Panc1 (cell line): ENCODE data around the gene DPM1.

Experiments
- CTCF ChIP-seq: fragments of 450-650 bp; IDR thresholded peaks from 2 replicates; pipeline ENCODE4 v1.5.1; 2017; ENCODE audit warnings: mild to moderate bottlenecking
- POLR2AphosphoS5 ChIP-seq: IDR thresholded peaks from 2 replicates; pipeline ENCODE4 v1.6.1; 2012; ENCODE audit warnings: mild to moderate bottlenecking, low read depth, low read length, moderate library complexity
- REST ChIP-seq, 2 experiments: IDR thresholded peaks; 2 replicates each; pipeline ENCODE4 v1.6.1; 2011 to 2012; ENCODE audit warnings: low read depth in 2 of 2, control low read depth in 1 of 2, low read length in 1 of 2, mild to moderate bottlenecking in 1 of 2, moderate library complexity in 1 of 2; ENCODE audit not compliant: insufficient read depth in 1 of 2
- SIN3A ChIP-seq: IDR thresholded peaks from 2 replicates; pipeline ENCODE4 v1.6.1; 2012; ENCODE audit warnings: low read depth, mild to moderate bottlenecking, low read length, moderate library complexity, borderline replicate concordance; ENCODE audit not compliant: insufficient read depth

GRCh38 chr20:50916934-50917333 is 41.4 kb downstream of the DPM1 start:
- no peak for TF ChIP-seq CTCF
- no peak for TF ChIP-seq POLR2AphosphoS5
- TF ChIP-seq REST (IDR thresholded peaks at IDR 0.05; ENCODE audit: insufficient read depth in 1 of 2, low read depth in 2 of 2, low read length in 1 of 2): no peak
- no peak for TF ChIP-seq SIN3A
